Psoas muscle (tissue), 8 donors: ENCODE measurements around the gene PPP6R2. TPM values are rescaled to one million over a fixed set of nuclear protein-coding genes. Genes with fewer than 3 reads are reported as not detected.

ENCODE experiments used
- ATAC-seq, 4 donors: fragments of 200-7000 bp; cut with Tn5 transposase; one replicate each; pipeline ENCODE4 v1.9.1; 2020; ENCODE audit warnings: moderate library complexity in 3 of 4, mild to moderate bottlenecking in 2 of 4
- DNase-seq, 2 donors: peaks; one replicate each; pipeline ENCODE4 v3.0.0-alpha.2; 2020
- H3K27ac ChIP-seq: fragments of 200-600 bp; one replicate; pipeline ENCODE4 v1.8.0; 2022
- H3K27me3 ChIP-seq, 3 donors: fragments of 200-600 bp in 1 of 3; one replicate each; pipeline versions ENCODE4 v1.6.1 to v1.8.0; 2013 to 2022; ENCODE audit warnings: low read length in 2 of 3, mild to moderate bottlenecking in 2 of 3, moderate library complexity in 1 of 3; ENCODE audit not compliant: insufficient read depth in 3 of 3
- H3K36me3 ChIP-seq, 2 donors: fragments of 200-600 bp in 1 of 2; one replicate each; pipeline versions ENCODE4 v1.6.1 to v1.8.0; 2013 to 2022; ENCODE audit warnings: low read depth in 1 of 2, mild to moderate bottlenecking in 1 of 2, moderate library complexity in 1 of 2; ENCODE audit not compliant: insufficient read depth in 1 of 2
- H3K4me1 ChIP-seq: fragments of 200-600 bp; one replicate; pipeline ENCODE4 v1.8.0; 2022
- H3K4me3 ChIP-seq: fragments of 200-600 bp; one replicate; pipeline ENCODE4 v1.8.0; 2022; ENCODE audit warnings: mild to moderate bottlenecking
- H3K9me3 ChIP-seq: fragments of 200-600 bp; one replicate; pipeline ENCODE4 v1.8.0; 2022
- CTCF ChIP-seq: fragments of 200-600 bp; IDR thresholded peaks from one replicate; pipeline ENCODE4 v1.8.0; 2022; ENCODE audit warnings: antibody characterized with exemption
- WGBS, 3 donors: extraction: QIAGEN DNeasy Blood & Tissue Kit; methylation state at CpG; one replicate each; pipeline versions ENCODE4 v1.1.6 to v1.1.7; 2013; 5-methylcytosine and 5-hydroxymethylcytosine counted together
- intact Hi-C, 2 donors: fragments of 100-400 bp; cut with DNase I; formaldehyde crosslinking; loops; one replicate each; pipeline versions ENCODE4 v1.11.0 to v1.14.2; 2022
- polyA plus RNA-seq, 3 donors: library from polyadenylated mRNA; stranded (reverse); fragments of 200-250 nt; gene quantifications; one replicate each; pipeline ENCODE4 v1.2.3, GENCODE V29; 2013
- total RNA-seq, 4 donors: library from RNA; stranded (reverse); fragmentation: NEBNext Ultra II Directional in 2 of 4; extraction: Animal tissue kit (Norgen Biotek cat#: 25700) in 2 of 4; gene quantifications; one replicate each; pipeline versions ENCODE4 v1.2.1 to v1.2.4, GENCODE V29; 2021 to 2023
- donor health status: healthy with polysubstance abuse.
- donor health status: DM: no; HTN: no; CAD: no; lungs with moderate emphysema.
- donor health status: Bipolar disorder and iron deficiency.
- donor health status: healthy.
- donor health status: DM: yes; HTN: yes; CAD: no.
- donor health status: DM: no; HTN: no; CAD: no.
- donor health status: DM: no; HTN: no; CAD: no.
- donor health status: DM: yes; HTN: yes; CAD: no.

Gene PPP6R2
- total and polyA plus RNA-seq, 7 donors = 31.6 to 48.2 (median 41.6) TPM

- Histone ChIP-seq H3K36me3 (peaks cover 9 to 75% of the 10 kb centered on the region in 2 donors), H3K9me3 (no peaks in the 10 kb centered on the region), H3K27ac (no peak overlapping the region), H3K27me3 (no peaks in the 10 kb centered on the region), H3K4me3 (no peak overlapping the region), H3K4me1 (no peaks in the 10 kb centered on the region)
- TF ChIP-seq CTCF = no peak
- ATAC-seq (no peak), DNase-seq (peak in 1 of 2 donors; percentile 12)
- intact Hi-C loops = no loop called here
- 88 to 90% (median 89%) methylated on average over 33 to 34 of the region's 34 CpGs for WGBS, 3 donors
These were observed 95.5 kb downstream of the PPP6R2 start for GRCh38 chr22:50438305-50439275.

- 85 to 92% (median 87%) methylated on average over 16 to 17 of the region's 17 CpGs for WGBS, 3 donors
- peaks cover 9 to 83% of the 10 kb centered on the region in 2 donors for H3K36me3 ChIP-seq
- DNase-seq = peak; percentile 13 to 51
- intact Hi-C loops = no loop called here
- no peak for ATAC-seq
- no peaks in the 10 kb centered on the region for H3K27me3 ChIP-seq
- H3K4me1 ChIP-seq = no peaks in the 10 kb centered on the region
- H3K27ac ChIP-seq = no peak overlapping the region
- H3K4me3 ChIP-seq = no peak overlapping the region
- no peaks in the 10 kb centered on the region for H3K9me3 ChIP-seq
- no peak for TF ChIP-seq CTCF
These were observed 96.3 kb downstream of the PPP6R2 start for GRCh38 chr22:50439314-50439870.

- no peak for ATAC-seq
- WGBS, 3 donors = 67 to 84% (median 77%) methylated on average over 10 of the region's 10 CpGs
- no peaks in the 10 kb centered on the region for H3K4me1 ChIP-seq
- H3K27ac ChIP-seq = no peak overlapping the region
- DNase-seq = peak in 1 of 2 donors; percentile 9
- no peaks in the 10 kb centered on the region for H3K9me3 ChIP-seq
- H3K27me3 ChIP-seq = no peaks in the 10 kb centered on the region
- TF ChIP-seq CTCF = no peak
- H3K4me3 ChIP-seq = no peak overlapping the region
- intact Hi-C loops = no loop called here
- H3K36me3 ChIP-seq = peaks cover 9 to 85% of the 10 kb centered on the region in 2 donors
These were observed 96.8 kb downstream of the PPP6R2 start for GRCh38 chr22:50439871-50440331.

- Histone ChIP-seq H3K27ac (no peak overlapping the region), H3K27me3 (no peaks in the 10 kb centered on the region), H3K4me1 (no peaks in the 10 kb centered on the region), H3K4me3 (no peak overlapping the region), H3K9me3 (no peaks in the 10 kb centered on the region), H3K36me3 (peaks cover 9 to 84% of the 10 kb centered on the region in 2 donors)
- ATAC-seq = no peak
- intact Hi-C loops = no loop called here
- TF ChIP-seq CTCF = no peak
- 86 to 94% (median 88%) methylated on average over 21 to 26 of the region's 26 CpGs for WGBS, 3 donors
- peak; percentile 9 to 53 for DNase-seq
These were observed 97.6 kb downstream of the PPP6R2 start for GRCh38 chr22:50440544-50441249.
